IMR-90 (cell line): Measurements from ENCODE around the gene PPIP5K2. TPM values are rescaled to one million over a fixed set of nuclear protein-coding genes. Genes with fewer than 3 reads are reported as not detected.

Experiments
- ATAC-seq: fragments of 200-7000 bp; cut with Tn5 transposase; 2 replicates; pipeline ENCODE4 v1.9.1; 2020; ENCODE audit warnings: low read depth, mild to moderate bottlenecking, moderate library complexity
- BruUV-seq: library from RNA; stranded (reverse); fragments of 400-500 nt; replicated peaks from 2 replicates; lab custom pipeline; 2021; lab: Mats Ljungman, UMichigan
- CTCF ChIA-PET: fragments of 300-600 bp; formaldehyde crosslinking; extraction: SDS; loops from one replicate; lab custom pipeline; 2021; ENCODE audit warnings: antibody characterized with exemption; lab: Yijun Ruan, JAX
- POLR2A ChIA-PET: fragments of 300-600 bp; sonication (Branson Sonifier 250); formaldehyde crosslinking; loops from one replicate; lab custom pipeline; 2022; ENCODE audit warnings: antibody characterized with exemption; ENCODE audit not compliant: unreplicated experiment; lab: Charles Lee
- DNase-seq: peaks from one replicate; pipeline ENCODE4 v3.0.0; 2013
- H2AFZ ChIP-seq: replicated peaks from 2 replicates; pipeline ENCODE3; 2013; ENCODE audit warnings: low read length, mild to moderate bottlenecking; ENCODE audit not compliant: poor library complexity
- H2AK5ac ChIP-seq: 2 replicates; pipeline ENCODE4 v1.6.1; 2013; ENCODE audit warnings: low read depth, low read length, inconsistent platforms
- H2AK9ac ChIP-seq: replicated peaks from 2 replicates; pipeline ENCODE3; 2013; ENCODE audit warnings: mild to moderate bottlenecking, low read depth, low read length, moderate library complexity; ENCODE audit not compliant: poor library complexity
- H2BK120ac ChIP-seq: 2 replicates; pipeline ENCODE4 v1.6.1; 2013; ENCODE audit warnings: low read depth, low read length, inconsistent platforms
- H2BK15ac ChIP-seq: 3 replicates; pipeline ENCODE4 v1.6.1; 2013; ENCODE audit warnings: low read depth, low read length, inconsistent platforms
- H2BK20ac ChIP-seq: 2 replicates; pipeline ENCODE4 v1.6.1; 2013; ENCODE audit warnings: low read depth, mild to moderate bottlenecking, inconsistent platforms, low read length, moderate library complexity
- H2BK5ac ChIP-seq: 2 replicates; pipeline ENCODE4 v1.6.1; 2013; ENCODE audit warnings: mild to moderate bottlenecking, low read depth, low read length, inconsistent platforms; ENCODE audit not compliant: poor library complexity, severe bottlenecking
- H3K14ac ChIP-seq: replicated peaks from 2 replicates; pipeline ENCODE4 v1.6.1; 2013; ENCODE audit warnings: low read depth, low read length, inconsistent platforms
- H3K18ac ChIP-seq: 2 replicates; pipeline ENCODE4 v1.6.1; 2013; ENCODE audit warnings: low read depth, low read length, control low read depth
- H3K23ac ChIP-seq: 2 replicates; pipeline ENCODE4 v1.6.1; 2013; ENCODE audit warnings: low read depth, low read length, inconsistent platforms
- H3K27ac ChIP-seq: 2 replicates; pipeline ENCODE4 v1.5.1; 2013; ENCODE audit warnings: mild to moderate bottlenecking, control low read depth, low read length; ENCODE audit not compliant: insufficient read depth
- H3K27me3 ChIP-seq: 2 replicates; pipeline ENCODE4 v1.6.1; 2013; ENCODE audit warnings: low read length; ENCODE audit not compliant: control insufficient read depth, insufficient read depth
- H3K36me3 ChIP-seq: 2 replicates; pipeline ENCODE4 v1.6.1; 2013; ENCODE audit warnings: low read length, mixed read lengths; ENCODE audit not compliant: control insufficient read depth, insufficient read depth
- H3K4ac ChIP-seq: 2 replicates; pipeline ENCODE4 v1.6.1; 2013; ENCODE audit warnings: low read depth, low read length, inconsistent platforms
- H3K4me1 ChIP-seq: 2 replicates; pipeline ENCODE4 v1.6.1; 2013; ENCODE audit warnings: low read length, mixed read lengths; ENCODE audit not compliant: control insufficient read depth, insufficient read depth
- H3K4me2 ChIP-seq: 2 replicates; pipeline ENCODE4 v1.6.1; 2013; ENCODE audit warnings: low read depth, mild to moderate bottlenecking, control low read depth, low read length, moderate library complexity
- H3K4me3 ChIP-seq: 2 replicates; pipeline ENCODE4 v1.5.1; 2013; ENCODE audit warnings: low read depth, mild to moderate bottlenecking, control low read depth, low read length, moderate library complexity; ENCODE audit not compliant: insufficient read depth
- H3K56ac ChIP-seq: 2 replicates; pipeline ENCODE4 v1.6.1; 2013; ENCODE audit warnings: low read length, inconsistent platforms; ENCODE audit not compliant: insufficient read depth; ENCODE audit errors: extremely low read depth
- H3K79me1 ChIP-seq, 2 experiments: 2 replicates each; pipeline ENCODE4 v1.6.1; 2013; ENCODE audit warnings: low read length in 2 of 2, inconsistent platforms in 1 of 2, low read depth in 1 of 2
- H3K9ac ChIP-seq: 2 replicates; pipeline ENCODE4 v1.6.1; 2013; ENCODE audit warnings: low read depth, low read length, control low read depth
- H3K9me1 ChIP-seq: 2 replicates; pipeline ENCODE4 v1.6.1; 2013; ENCODE audit warnings: low read length, inconsistent platforms; ENCODE audit not compliant: insufficient read depth
- H3K9me3 ChIP-seq: 2 replicates; pipeline ENCODE4 v1.6.1; 2013; ENCODE audit warnings: low read length; ENCODE audit not compliant: control insufficient read depth, insufficient read depth
- H4K20me1 ChIP-seq: 2 replicates; pipeline ENCODE4 v1.6.1; 2013; ENCODE audit warnings: low read length, inconsistent platforms; ENCODE audit not compliant: insufficient read depth
- H4K5ac ChIP-seq: 2 replicates; pipeline ENCODE4 v1.6.1; 2013; ENCODE audit warnings: mild to moderate bottlenecking, low read depth, low read length, control low read depth
- H4K8ac ChIP-seq, 2 experiments: 2 replicates each; pipeline ENCODE4 v1.6.1; 2013; ENCODE audit warnings: low read depth in 2 of 2, low read length in 2 of 2, control low read depth in 1 of 2, inconsistent platforms in 1 of 2
- H4K91ac ChIP-seq: 2 replicates; pipeline ENCODE4 v1.6.1; 2013; ENCODE audit warnings: low read depth, low read length, inconsistent platforms; ENCODE audit not compliant: insufficient read depth
- BHLHE40 ChIP-seq: fragments of 150-350 bp; IDR thresholded peaks from 2 replicates; pipeline ENCODE4 v1.6.1; 2016; ENCODE audit warnings: mild to moderate bottlenecking, low read depth, low read length
- CEBPB ChIP-seq: IDR thresholded peaks from 2 replicates; pipeline ENCODE4 v1.6.1; 2012; ENCODE audit warnings: low read depth, low read length, improper control_type of control experiment
- CHD1 ChIP-seq: IDR thresholded peaks from 2 replicates; pipeline ENCODE4 v1.6.1; 2012; ENCODE audit warnings: low read depth, low read length, improper control_type of control experiment
- CTCF ChIP-seq: conservative IDR thresholded peaks from 2 replicates; pipeline ENCODE4 v1.5.1; 2012; ENCODE audit warnings: mild to moderate bottlenecking, low read depth, low read length, improper control_type of control experiment
- MAFK ChIP-seq: IDR thresholded peaks from 2 replicates; pipeline ENCODE4 v1.6.1; 2012; ENCODE audit warnings: low read depth, low read length, improper control_type of control experiment
- MAZ ChIP-seq: IDR thresholded peaks from 2 replicates; pipeline ENCODE4 v1.6.1; 2012; ENCODE audit warnings: low read depth, mild to moderate bottlenecking, low read length, improper control_type of control experiment, moderate library complexity, borderline replicate concordance
- NFE2L2 ChIP-seq: fragments of 150-350 bp; IDR thresholded peaks from 2 replicates; pipeline ENCODE4 v1.6.1; 2016; ENCODE audit warnings: low read depth, mild to moderate bottlenecking, low read length
- POLR2A ChIP-seq: IDR thresholded peaks from 2 replicates; pipeline ENCODE4 v1.6.1; 2012; ENCODE audit warnings: mild to moderate bottlenecking, low read depth, low read length
- RAD21 ChIP-seq: IDR thresholded peaks from 2 replicates; pipeline ENCODE4 v1.6.1; 2012; ENCODE audit warnings: low read length, improper control_type of control experiment
- RCOR1 ChIP-seq: IDR thresholded peaks from 2 replicates; pipeline ENCODE4 v1.6.1; 2012; ENCODE audit warnings: mild to moderate bottlenecking, low read length, improper control_type of control experiment; ENCODE audit not compliant: insufficient replicate concordance
- RFX5 ChIP-seq: IDR thresholded peaks from 2 replicates; pipeline ENCODE4 v1.8.0; 2012; ENCODE audit warnings: low read depth, mild to moderate bottlenecking, low read length, moderate library complexity
- SMC3 ChIP-seq: fragments of 150-350 bp; IDR thresholded peaks from 2 replicates; pipeline ENCODE4 v1.6.1; 2016; ENCODE audit warnings: low read depth, mild to moderate bottlenecking, antibody characterized with exemption, low read length, moderate library complexity
- WGBS, 2 experiments: methylation state at CpG; one replicate each; pipeline versions ENCODE4 v1.1.5 to v1.1.7; 2013; ENCODE audit warnings: missing lambda C conversion rate in 2 of 2; ENCODE audit not compliant: insufficient read length in 1 of 2; ENCODE audit errors: extremely low coverage in 2 of 2; 5-methylcytosine and 5-hydroxymethylcytosine counted together
- dilution Hi-C: fragments of 300-500 bp; cut with HindIII; formaldehyde crosslinking; loops from one replicate; pipeline ENCODE4 v1.14.3; 2018; ENCODE audit warnings: low sequenced_read_pairs; ENCODE audit not compliant: unreplicated experiment
- in situ Hi-C: fragments of 300-500 bp; cut with MboI; formaldehyde crosslinking; loops from 3 replicates; pipeline ENCODE4 v1.14.3; 2019; ENCODE audit warnings: low sequenced_read_pairs, inconsistent platforms, mixed read lengths
- intact Hi-C: fragments of 100-400 bp; cut with micrococcal nuclease; formaldehyde crosslinking; loops from 2 replicates; pipeline ENCODE4 v1.10.0; 2022
- polyA plus RNA-seq, 3 experiments: library from polyadenylated mRNA; depleted of rRNA; stranded (reverse); fragments of >200 nt; gene quantifications; 2 replicates each; pipeline ENCODE4 v1.2.3, GENCODE V29; 2012; ENCODE audit warnings: low replicate concordance in 1 of 3
- total RNA-seq: library from RNA; depleted of rRNA; stranded (reverse); fragments of >200 nt; gene quantifications from 2 replicates; pipeline ENCODE4 v1.2.3, GENCODE V29; 2012
- TF ChIP-seq, protein P1 (sequence below): fragments of 150-350 bp; IDR thresholded peaks from 2 replicates; pipeline ENCODE4 v1.6.1; 2017; ENCODE audit warnings: mild to moderate bottlenecking, antibody characterized with exemption, low read length, low read depth
- TF ChIP-seq, protein P2 (sequence below): fragments of 150-350 bp; IDR thresholded peaks from 2 replicates; pipeline ENCODE4 v1.6.1; 2016; ENCODE audit warnings: low read depth, mild to moderate bottlenecking, low read length, moderate library complexity, borderline replicate concordance

The PPIP5K2 gene
- total and polyA plus RNA-seq, 2 of the 4 experiments (the other 2 are of a cell fraction) = 32.4 to 67.6 TPM

DNA sequence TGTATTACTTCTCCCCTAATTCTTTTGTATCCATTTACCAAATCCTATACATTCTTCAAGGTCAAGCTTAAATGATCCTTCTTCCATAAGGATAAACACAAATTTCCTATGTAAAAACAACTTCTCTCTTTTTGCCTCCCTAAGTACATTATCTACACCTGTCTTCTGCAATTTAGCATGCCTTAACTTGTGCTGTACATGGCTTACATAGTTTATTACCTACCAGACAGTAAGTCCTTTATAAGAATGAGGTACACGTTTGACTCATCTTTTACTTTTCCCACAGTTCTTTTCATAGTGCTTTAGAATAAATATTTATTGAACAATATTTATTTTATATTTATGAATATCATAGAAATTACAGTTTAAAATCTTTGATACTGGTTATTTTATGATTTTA, 33.6 kb upstream of the PPIP5K2 start:
- DNase-seq (no peak), ATAC-seq (no peak)
- no peak overlapping the region for H3K18ac ChIP-seq
- no peak overlapping the region for H3K23ac ChIP-seq
- no peak overlapping the region for H3K4me2 ChIP-seq
- no peak overlapping the region for H2AFZ ChIP-seq
- H4K20me1 ChIP-seq = no peaks in the 10 kb centered on the region
- no TSS peak for BruUV-seq
- dilution Hi-C loops = no loop called here
- intact Hi-C loops = no loop called here
- H4K91ac ChIP-seq = no peak overlapping the region
- TF ChIP-seq MAZ = no peak
- TF ChIP-seq CHD1 = no peak
- no peak for TF ChIP-seq CTCF
- TF ChIP-seq, protein P1, sequence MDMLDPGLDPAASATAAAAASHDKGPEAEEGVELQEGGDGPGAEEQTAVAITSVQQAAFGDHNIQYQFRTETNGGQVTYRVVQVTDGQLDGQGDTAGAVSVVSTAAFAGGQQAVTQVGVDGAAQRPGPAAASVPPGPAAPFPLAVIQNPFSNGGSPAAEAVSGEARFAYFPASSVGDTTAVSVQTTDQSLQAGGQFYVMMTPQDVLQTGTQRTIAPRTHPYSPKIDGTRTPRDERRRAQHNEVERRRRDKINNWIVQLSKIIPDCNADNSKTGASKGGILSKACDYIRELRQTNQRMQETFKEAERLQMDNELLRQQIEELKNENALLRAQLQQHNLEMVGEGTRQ = no peak
- TF ChIP-seq MAFK = no peak
- no peak for TF ChIP-seq SMC3
- no peak for TF ChIP-seq NFE2L2
- TF ChIP-seq CEBPB = no peak
- no peak for TF ChIP-seq RCOR1
- no peak for TF ChIP-seq RAD21
- no peak for TF ChIP-seq RFX5
- TF ChIP-seq BHLHE40 = no peak
- no peak for TF ChIP-seq POLR2A
- TF ChIP-seq, protein P2, sequence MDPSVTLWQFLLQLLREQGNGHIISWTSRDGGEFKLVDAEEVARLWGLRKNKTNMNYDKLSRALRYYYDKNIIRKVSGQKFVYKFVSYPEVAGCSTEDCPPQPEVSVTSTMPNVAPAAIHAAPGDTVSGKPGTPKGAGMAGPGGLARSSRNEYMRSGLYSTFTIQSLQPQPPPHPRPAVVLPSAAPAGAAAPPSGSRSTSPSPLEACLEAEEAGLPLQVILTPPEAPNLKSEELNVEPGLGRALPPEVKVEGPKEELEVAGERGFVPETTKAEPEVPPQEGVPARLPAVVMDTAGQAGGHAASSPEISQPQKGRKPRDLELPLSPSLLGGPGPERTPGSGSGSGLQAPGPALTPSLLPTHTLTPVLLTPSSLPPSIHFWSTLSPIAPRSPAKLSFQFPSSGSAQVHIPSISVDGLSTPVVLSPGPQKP = no peak
- H3K27ac ChIP-seq = no peak overlapping the region
- CTCF ChIA-PET = no interaction called here
- no peak overlapping the region for H4K5ac ChIP-seq
- H3K36me3 ChIP-seq = peaks cover 5% of the 10 kb centered on the region; the same call in 1 of the 2 replicates
- no peak overlapping the region for H3K4me3 ChIP-seq
- no peak overlapping the region for H4K8ac ChIP-seq
- no peak overlapping the region for H3K56ac ChIP-seq
- POLR2A ChIA-PET = no interaction called here
- H3K4ac ChIP-seq = no peak overlapping the region
- H2BK5ac ChIP-seq = no peak overlapping the region
- no peaks in the 10 kb centered on the region for H3K79me1 ChIP-seq
- H3K9me1 ChIP-seq = no peaks in the 10 kb centered on the region
- H2BK15ac ChIP-seq = no peak overlapping the region
- no peak overlapping the region for H2AK5ac ChIP-seq
- H2BK20ac ChIP-seq = no peak overlapping the region
- no peak overlapping the region for H3K14ac ChIP-seq
- H3K27me3 ChIP-seq = no peaks in the 10 kb centered on the region
- peaks cover 3% of the 10 kb centered on the region; the same call in 1 of the 2 replicates for H3K9me3 ChIP-seq
- H2AK9ac ChIP-seq = no peak overlapping the region
- no peak overlapping the region for H3K9ac ChIP-seq
- in situ Hi-C loops = no loop called here
- WGBS, 2 experiments = no CpG with 5 or more reads among the region's 1 CpG
- no peaks in the 10 kb centered on the region for H3K4me1 ChIP-seq
- H2BK120ac ChIP-seq = no peak overlapping the region
